Trophoblast cell (in vitro differentiated cells and primary cell): ENCODE measurements around the gene FN3KRP.
A peak's percentile ranks its signal among the peaks of the same experiment; 100 is the strongest.

Experiments used
- DNase-seq, 2 donors: peaks; one replicate each; pipeline ENCODE4 v3.0.0-alpha.2; 2016
- H2AFZ ChIP-seq: 2 replicates; pipeline ENCODE4 v1.6.1; 2013; ENCODE audit warnings: low read length, moderate library complexity, mild to moderate bottlenecking; ENCODE audit not compliant: insufficient read depth, poor library complexity
- H2AK5ac ChIP-seq: 2 replicates; pipeline ENCODE4 v1.6.1; 2013; ENCODE audit warnings: mild to moderate bottlenecking, low read length
- H2BK120ac ChIP-seq: 2 replicates; pipeline ENCODE4 v1.6.1; 2013; ENCODE audit warnings: low read length, mild to moderate bottlenecking, moderate library complexity; ENCODE audit not compliant: insufficient read depth, poor library complexity
- H2BK12ac ChIP-seq: 2 replicates; pipeline ENCODE4 v1.6.1; 2013; ENCODE audit warnings: mild to moderate bottlenecking, low read length, moderate library complexity
- H2BK5ac ChIP-seq: 2 replicates; pipeline ENCODE4 v1.6.1; 2013; ENCODE audit warnings: low read length, low read depth, moderate library complexity, mild to moderate bottlenecking; ENCODE audit not compliant: poor library complexity
- H3K14ac ChIP-seq: 2 replicates; pipeline ENCODE4 v1.6.1; 2013; ENCODE audit warnings: mild to moderate bottlenecking, low read length
- H3K18ac ChIP-seq: 2 replicates; pipeline ENCODE4 v1.6.1; 2013; ENCODE audit warnings: mild to moderate bottlenecking, low read length
- H3K23ac ChIP-seq: 2 replicates; pipeline ENCODE4 v1.6.1; 2013; ENCODE audit warnings: low read length
- H3K27ac ChIP-seq: 2 replicates; pipeline ENCODE4 v1.5.1; 2013; ENCODE audit warnings: low read depth, mild to moderate bottlenecking, inconsistent platforms, low read length, moderate library complexity
- H3K27me3 ChIP-seq: 2 replicates; pipeline ENCODE4 v1.6.1; 2013; ENCODE audit warnings: inconsistent platforms, mild to moderate bottlenecking, low read length, moderate library complexity; ENCODE audit not compliant: insufficient read depth
- H3K36me3 ChIP-seq, 2 experiments: 1 replicate in 1 of 2; 2 replicates in 1 of 2; pipeline ENCODE4 v1.6.1; 2013; ENCODE audit warnings: low read length in 2 of 2, mild to moderate bottlenecking in 2 of 2, moderate library complexity in 1 of 2; ENCODE audit not compliant: insufficient read depth in 2 of 2, control insufficient read depth in 1 of 2
- H3K4ac ChIP-seq: 2 replicates; pipeline ENCODE4 v1.6.1; 2013; ENCODE audit warnings: low read depth, mild to moderate bottlenecking, low read length, moderate library complexity
- H3K4me1 ChIP-seq, 2 experiments: 1 replicate in 1 of 2; 2 replicates in 1 of 2; pipeline ENCODE4 v1.6.1; 2013; ENCODE audit warnings: low read length in 2 of 2, mild to moderate bottlenecking in 2 of 2, moderate library complexity in 1 of 2; ENCODE audit not compliant: insufficient read depth in 2 of 2, control insufficient read depth in 1 of 2
- H3K4me2 ChIP-seq: 2 replicates; pipeline ENCODE4 v1.6.1; 2013; ENCODE audit warnings: inconsistent platforms, mild to moderate bottlenecking, low read length, moderate library complexity
- H3K4me3 ChIP-seq: 2 replicates; pipeline ENCODE4 v1.5.1; 2013; ENCODE audit warnings: mild to moderate bottlenecking, low read depth, low read length, inconsistent platforms
- H3K79me1 ChIP-seq: one replicate; pipeline ENCODE4 v1.6.1; 2013; ENCODE audit warnings: low read length
- H3K79me2 ChIP-seq: 2 replicates; pipeline ENCODE4 v1.6.1; 2013; ENCODE audit warnings: low read length, mild to moderate bottlenecking; ENCODE audit not compliant: control insufficient read depth, insufficient read depth, poor library complexity
- H3K9ac ChIP-seq: 2 replicates; pipeline ENCODE4 v1.6.1; 2013; ENCODE audit warnings: mild to moderate bottlenecking, low read length
- H3K9me3 ChIP-seq: 2 replicates; pipeline ENCODE4 v1.6.1; 2013; ENCODE audit warnings: low read depth, mild to moderate bottlenecking, control low read depth, inconsistent platforms, low read length; ENCODE audit not compliant: insufficient read depth
- H4K12ac ChIP-seq: 2 replicates; pipeline ENCODE4 v1.6.1; 2013; ENCODE audit warnings: low read depth, mild to moderate bottlenecking, low read length, moderate library complexity
- H4K8ac ChIP-seq: 2 replicates; pipeline ENCODE4 v1.6.1; 2013; ENCODE audit warnings: low read depth, mild to moderate bottlenecking, low read length, moderate library complexity
- H4K91ac ChIP-seq: one replicate; pipeline ENCODE4 v1.6.1; 2013; ENCODE audit warnings: low read depth, mild to moderate bottlenecking, low read length, moderate library complexity
- WGBS: extraction: QIAGEN DNeasy Blood & Tissue Kit; methylation state at CpG from one replicate; pipeline ENCODE4 v1.1.7; 2013; ENCODE audit warnings: missing lambda C conversion rate; ENCODE audit not compliant: insufficient read length, insufficient coverage; ENCODE audit errors: extremely low coverage; 5-methylcytosine and 5-hydroxymethylcytosine counted together

The FN3KRP gene

GRCh38 chr17:82709676-82710498 lies 6.6 kb upstream of the FN3KRP start:
- Histone ChIP-seq H4K91ac (no peak overlapping the region), H2BK5ac (no peak overlapping the region), H3K4ac (no peak overlapping the region), H3K18ac (no peak overlapping the region), H2AK5ac (no peak overlapping the region), H4K8ac (no peak overlapping the region), H3K4me3 (no peak overlapping the region), H3K23ac (no peak overlapping the region), H2AFZ (no peak overlapping the region), H2BK12ac (no peak overlapping the region), H4K12ac (no peak overlapping the region), H3K4me2 (no peak overlapping the region), H2BK120ac (no peak overlapping the region), H3K9me3 (peaks cover 6% of the 10 kb centered on the region), H3K27me3 (no peaks in the 10 kb centered on the region), H3K79me1 (no peaks in the 10 kb centered on the region), H3K36me3 (no peaks in the 10 kb centered on the region), H3K4me1 (no peaks in the 10 kb centered on the region), H3K79me2 (no peaks in the 10 kb centered on the region), H3K27ac (no peak overlapping the region), H3K14ac (no peak overlapping the region), H3K9ac (no peak overlapping the region)
- DNase-seq: no peak
- whole genome bisulfite sequencing: no CpG with 5 or more reads among the region's 25 CpGs

- H3K18ac ChIP-seq: no peak overlapping the region
- no peaks in the 10 kb centered on the region for H3K36me3 ChIP-seq
- H4K8ac ChIP-seq: no peak overlapping the region
- H3K9ac ChIP-seq: no peak overlapping the region
- H3K79me2 ChIP-seq: no peaks in the 10 kb centered on the region
- H2BK120ac ChIP-seq: no peak overlapping the region
- H3K9me3 ChIP-seq: peaks cover 6% of the 10 kb centered on the region
- H3K27me3 ChIP-seq: no peaks in the 10 kb centered on the region
- H2BK12ac ChIP-seq: no peak overlapping the region
- no peak overlapping the region for H4K91ac ChIP-seq
- WGBS: no CpG with 5 or more reads among the region's 29 CpGs
- no peak overlapping the region for H3K4ac ChIP-seq
- peaks cover under 1% of the 10 kb centered on the region in 2 experiments for H3K4me1 ChIP-seq
- H3K79me1 ChIP-seq: no peaks in the 10 kb centered on the region
- no peak overlapping the region for H2BK5ac ChIP-seq
- H3K4me2 ChIP-seq: no peak overlapping the region
- no peak overlapping the region for H2AK5ac ChIP-seq
- no peak overlapping the region for H3K27ac ChIP-seq
- H3K14ac ChIP-seq: no peak overlapping the region
- H3K23ac ChIP-seq: no peak overlapping the region
- H4K12ac ChIP-seq: no peak overlapping the region
- H3K4me3 ChIP-seq: no peak overlapping the region
- H2AFZ ChIP-seq: no peak overlapping the region
- no peak for DNase-seq
Measured at GRCh38 chr17:82710499-82711232, 5.8 kb upstream of the FN3KRP start.

DNA sequence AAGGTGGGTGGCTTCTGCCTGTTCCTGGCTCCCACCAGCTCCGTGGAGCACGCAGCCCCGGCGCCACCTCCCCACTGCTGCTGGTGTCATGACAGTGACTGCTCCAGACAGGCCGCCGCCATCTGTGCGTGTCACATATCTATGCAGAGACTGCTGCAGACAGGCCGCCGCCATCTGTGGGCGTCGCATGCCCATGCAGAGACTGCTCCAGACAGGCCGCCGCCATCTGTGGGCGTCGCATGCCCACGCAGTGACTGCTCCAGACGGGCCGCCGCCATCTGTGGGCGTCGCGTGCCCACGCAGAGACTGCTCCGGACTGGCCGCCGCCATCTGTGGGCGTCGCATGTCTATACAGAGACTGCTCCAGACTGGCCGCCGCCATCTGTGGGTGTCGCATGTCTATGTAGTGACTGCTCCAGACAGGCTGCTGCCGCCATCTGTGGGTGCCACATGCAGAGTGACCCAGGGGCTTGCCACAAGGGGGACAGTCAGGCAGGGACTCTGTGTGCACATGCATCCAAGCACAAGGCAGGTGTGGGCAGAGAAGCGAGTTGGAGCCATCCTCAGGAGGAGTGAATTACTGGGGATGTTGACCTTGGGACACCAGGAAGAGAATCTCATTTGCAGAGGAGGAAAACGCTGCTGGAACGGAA lies 3.3 kb upstream of the FN3KRP start:
- H3K36me3 ChIP-seq: no peaks in the 10 kb centered on the region
- H4K12ac ChIP-seq: no peak overlapping the region
- no peak overlapping the region for H3K18ac ChIP-seq
- peaks cover 6% of the 10 kb centered on the region for H3K9me3 ChIP-seq
- no peak overlapping the region for H3K9ac ChIP-seq
- DNase-seq: no peak
- H3K4me1 ChIP-seq: peaks cover 12% of the 10 kb centered on the region in 2 experiments
- H3K79me1 ChIP-seq: peaks cover 5% of the 10 kb centered on the region
- H3K27me3 ChIP-seq: no peaks in the 10 kb centered on the region
- no peak overlapping the region for H2BK5ac ChIP-seq
- no peak overlapping the region for H3K4ac ChIP-seq
- no peak overlapping the region for H3K27ac ChIP-seq
- H4K8ac ChIP-seq: no peak overlapping the region
- no peak overlapping the region for H3K4me2 ChIP-seq
- no peak overlapping the region for H2AK5ac ChIP-seq
- peaks cover 6% of the 10 kb centered on the region for H3K79me2 ChIP-seq
- no peak overlapping the region for H4K91ac ChIP-seq
- H2AFZ ChIP-seq: no peak overlapping the region
- no CpG with 5 or more reads among the region's 35 CpGs for WGBS
- no peak overlapping the region for H2BK120ac ChIP-seq
- no peak overlapping the region for H3K23ac ChIP-seq
- no peak overlapping the region for H2BK12ac ChIP-seq
- H3K14ac ChIP-seq: no peak overlapping the region
- H3K4me3 ChIP-seq: no peak overlapping the region

- Histone ChIP-seq H3K18ac (no peak overlapping the region), H2AK5ac (no peak overlapping the region), H2BK120ac (no peak overlapping the region), H3K4me2 (no peak overlapping the region), H3K4me1 (peaks cover 12% of the 10 kb centered on the region in 2 experiments), H4K12ac (no peak overlapping the region), H3K4me3 (no peak overlapping the region), H2BK5ac (no peak overlapping the region), H2AFZ (no peak overlapping the region), H3K4ac (no peak overlapping the region), H3K9ac (no peak overlapping the region), H2BK12ac (no peak overlapping the region), H3K36me3 (peaks cover 23 to 29% of the 10 kb centered on the region in 2 experiments), H3K27me3 (no peaks in the 10 kb centered on the region), H3K14ac (no peak overlapping the region), H3K9me3 (peaks cover 4% of the 10 kb centered on the region), H3K79me1 (peaks cover 5% of the 10 kb centered on the region), H4K91ac (no peak overlapping the region), H3K23ac (no peak overlapping the region), H3K79me2 (peaks cover 6% of the 10 kb centered on the region), H3K27ac (no peak overlapping the region), H4K8ac (no peak overlapping the region)
- DNase-seq: peak in 1 of 2 donors; percentile 46
- no CpG with 5 or more reads among the region's 18 CpGs for WGBS
Measured at GRCh38 chr17:82718986-82719685, 2.6 kb downstream of the FN3KRP start.
